Astrocyte of the hippocampus (primary cell): Measurements from ENCODE around the gene DCTN2.
"Not testable (repeated sequence)": the region's sequence is repeated elsewhere in the genome, so short reads cannot be mapped to it uniquely, and the experiment has no call there.

Source experiments
- DNase-seq: peaks from one replicate; pipeline ENCODE4 v3.0.0; 2011; ENCODE audit warnings: low read depth, low spot score

DCTN2 gene

DNA sequence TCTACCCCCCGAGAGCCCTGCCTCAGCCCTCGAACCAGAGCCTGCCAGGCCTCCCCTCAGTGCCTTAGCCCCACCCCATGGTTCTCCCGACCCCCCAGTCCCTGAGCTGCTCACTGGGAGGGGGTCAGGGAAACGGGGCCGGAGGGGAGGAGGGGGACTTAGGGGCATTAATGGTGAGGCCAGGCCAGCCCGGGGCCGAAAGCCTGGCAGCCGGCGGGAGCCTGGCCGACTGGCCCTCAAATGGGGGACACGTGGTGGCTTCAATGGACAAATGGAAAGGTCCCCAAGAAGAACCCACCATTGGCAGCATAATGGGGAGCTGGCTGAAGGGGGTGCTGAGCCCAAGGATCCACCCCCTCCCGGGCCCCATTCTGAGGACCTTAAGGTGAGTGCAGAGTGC is 18.8 kb downstream of the DCTN2 start:
- no peak for DNase-seq

DNA sequence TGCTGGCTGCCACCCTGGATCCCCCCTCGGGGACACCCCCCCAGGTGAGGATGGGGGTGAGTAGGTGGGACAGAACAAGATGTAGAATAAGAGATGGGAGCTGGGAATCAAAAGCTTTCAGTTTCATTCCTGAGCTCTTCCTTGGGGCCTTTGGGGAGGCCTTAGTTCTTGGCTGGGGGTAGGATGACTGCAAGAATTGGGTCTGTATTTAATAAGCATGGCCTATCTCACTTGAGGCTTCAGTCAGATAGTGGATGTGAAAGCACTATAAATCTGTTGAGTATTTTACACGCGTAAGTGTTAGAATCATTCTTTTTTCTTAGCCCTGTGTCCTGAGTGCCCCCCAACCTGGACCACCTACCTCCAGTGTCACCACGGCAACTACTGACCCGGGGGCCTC is 19.8 kb downstream of the DCTN2 start:
- no peak for DNase-seq

DNA sequence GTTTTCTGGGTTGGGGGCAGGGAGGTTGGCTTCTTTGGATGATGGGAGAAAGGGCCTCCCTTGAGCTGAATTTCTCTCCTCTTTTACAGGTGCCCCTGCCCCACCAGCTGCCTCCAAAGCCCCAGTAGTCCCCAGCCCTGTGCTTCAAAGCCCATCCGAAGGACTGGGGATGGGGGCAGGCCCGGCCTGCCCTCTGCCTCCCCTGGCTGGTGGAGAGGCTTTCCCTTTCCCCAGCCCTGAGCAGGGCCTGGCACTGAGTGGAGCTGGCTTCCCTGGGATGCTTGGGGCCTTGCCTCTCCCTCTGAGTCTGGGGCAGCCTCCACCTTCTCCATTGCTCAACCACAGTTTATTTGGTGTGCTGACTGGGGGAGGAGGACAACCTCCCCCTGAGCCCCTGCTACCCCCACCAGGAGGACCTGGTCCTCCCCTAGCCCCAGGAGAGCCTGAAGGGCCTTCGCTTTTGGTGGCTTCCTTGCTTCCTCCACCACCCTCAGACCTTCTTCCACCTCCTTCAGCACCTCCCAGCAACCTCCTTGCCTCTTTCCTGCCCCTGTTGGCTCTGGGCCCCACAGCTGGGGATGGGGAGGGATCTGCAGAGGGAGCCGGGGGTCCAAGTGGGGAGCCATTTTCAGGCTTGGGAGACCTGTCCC is 20.4 kb downstream of the DCTN2 start:
- DNase-seq: no peak

GRCh38 chr12:57525615-57526383 is 21.2 kb downstream of the DCTN2 start:
- no peak for DNase-seq

- DNase-seq: no peak
These were observed 22.0 kb downstream of the DCTN2 start for GRCh38 chr12:57524814-57525614.

DNA sequence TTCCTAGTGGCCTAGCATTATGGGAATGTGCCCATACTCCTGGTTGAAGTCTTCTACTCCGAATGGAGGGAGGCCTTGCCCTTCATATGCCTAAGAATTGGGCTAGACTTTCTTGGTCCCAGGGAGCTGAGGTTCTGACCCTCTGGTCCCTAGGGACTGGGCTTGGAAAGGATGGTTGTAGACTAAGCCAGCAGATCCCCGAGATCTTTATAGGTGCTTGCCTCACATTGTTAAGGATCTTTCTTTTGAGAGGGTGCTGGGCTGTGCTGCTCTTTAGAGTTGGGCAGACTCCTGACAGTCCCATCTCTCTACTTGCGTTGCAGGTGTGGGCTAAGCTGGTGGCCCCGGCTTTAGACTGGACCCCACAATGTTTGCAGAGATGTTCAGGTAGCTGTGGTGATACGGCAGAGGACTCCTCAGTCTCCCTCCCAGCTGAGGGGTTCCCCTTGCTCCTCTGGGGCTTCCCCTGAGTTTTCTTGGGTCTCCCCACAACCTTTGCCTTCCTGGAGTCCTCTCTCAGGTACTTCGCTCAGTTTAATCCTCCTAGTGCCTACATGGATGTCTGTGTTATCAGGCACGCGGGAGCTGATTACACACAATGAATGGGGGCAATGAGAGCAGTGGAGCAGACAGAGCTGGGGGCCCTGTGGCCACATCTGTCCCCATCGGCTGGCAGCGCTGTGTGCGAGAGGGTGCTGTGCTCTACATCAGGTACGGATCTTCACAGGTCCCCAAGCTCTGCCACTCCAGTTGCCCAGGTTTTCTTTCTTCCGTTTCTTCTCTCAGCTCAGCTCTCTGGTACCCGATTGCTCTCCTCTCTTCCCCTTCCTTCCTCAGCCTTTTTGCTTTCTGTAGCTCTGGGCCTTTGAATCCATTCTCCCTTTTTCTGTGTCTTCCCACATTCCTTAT is 23.0 kb downstream of the DCTN2 start:
- DNase-seq: no peak

DNA sequence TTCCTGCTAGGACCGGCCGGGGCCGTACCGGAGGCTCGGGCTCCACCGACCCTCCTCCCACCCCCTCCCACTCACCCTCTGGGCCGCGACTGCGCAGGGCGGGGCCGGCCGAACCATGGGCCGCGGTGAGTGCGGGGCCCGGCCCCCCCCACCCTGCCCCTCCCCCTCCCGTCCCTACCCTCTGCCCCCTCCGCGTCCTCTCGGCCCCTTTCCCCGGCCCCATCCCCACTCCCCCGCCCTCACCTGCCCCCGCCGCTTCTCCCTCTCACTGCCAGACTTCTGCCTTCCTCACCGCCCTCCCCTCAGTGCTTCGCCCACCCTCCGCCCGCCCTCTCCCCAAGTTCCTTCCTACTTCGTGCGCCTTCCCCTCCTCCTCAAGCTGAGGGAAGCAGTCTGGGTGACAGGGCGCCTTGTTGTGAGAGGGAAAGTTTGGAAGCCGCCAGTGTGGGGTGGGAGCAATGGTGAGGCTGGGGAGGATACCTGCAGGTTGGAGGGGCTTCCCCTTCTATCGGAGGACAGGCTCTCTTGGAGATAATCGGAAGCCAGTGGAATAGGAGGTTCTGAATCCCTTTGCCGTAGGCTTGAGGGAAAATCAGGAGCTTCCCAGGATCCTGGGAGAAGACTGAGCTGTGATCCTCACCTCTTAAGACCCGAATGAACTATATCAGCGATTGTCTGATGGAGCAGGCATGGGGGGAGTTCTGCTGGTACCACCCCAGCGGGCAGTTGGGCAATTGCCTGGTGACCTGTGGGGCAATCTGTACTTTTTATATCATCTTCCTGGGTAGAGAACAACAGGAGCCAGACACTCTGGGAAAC is 23.9 kb downstream of the DCTN2 start:
- DNase-seq: peak; percentile 76

DNA sequence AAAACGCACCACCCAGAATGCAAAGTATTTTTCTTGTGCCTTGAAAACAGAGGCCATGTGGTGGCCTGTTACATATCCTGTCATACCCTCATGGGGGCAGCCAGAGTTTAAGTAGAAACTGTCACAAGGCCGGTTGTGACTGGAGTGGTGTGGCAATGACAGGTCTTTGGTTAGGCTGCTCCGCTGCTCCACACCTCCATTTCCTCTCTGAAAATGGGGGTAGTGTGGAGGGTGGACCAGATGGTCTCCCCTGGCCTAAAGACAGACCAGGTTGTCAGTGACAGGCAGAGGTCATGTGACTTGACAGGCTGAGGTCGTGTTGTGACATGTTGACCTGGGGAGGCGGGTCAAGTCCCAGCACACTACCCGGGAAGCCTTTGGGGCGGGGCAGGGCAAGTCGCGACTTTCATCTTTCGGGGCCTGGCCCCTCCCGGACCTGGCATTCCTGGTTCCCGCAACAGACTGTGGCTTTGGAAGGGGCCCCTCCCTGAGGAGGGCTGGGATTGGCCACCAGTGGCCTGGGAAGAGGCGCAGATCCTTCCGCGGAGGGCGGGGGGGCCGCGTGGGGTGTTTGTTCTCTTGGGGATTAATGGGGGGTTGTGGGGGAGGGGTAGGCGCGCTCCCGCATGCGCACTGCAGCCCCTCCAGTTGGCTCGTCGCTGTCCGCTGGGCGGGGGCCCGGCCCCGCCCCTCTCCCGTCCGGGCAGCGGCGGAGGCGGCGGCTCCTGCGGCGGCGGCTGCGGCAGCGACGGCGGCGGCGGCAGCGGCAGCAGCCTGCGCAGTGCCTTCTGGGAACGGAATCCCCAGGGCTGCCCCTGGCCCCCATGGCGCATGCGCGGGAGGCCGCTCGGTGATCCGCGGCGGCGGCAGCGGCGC is 24.7 kb downstream of the DCTN2 start, which contains the start of gene MBD6:
Gene MBD6 (plus strand): TSS at position 814 of the 876 bp plus-strand sequence. CDS start 1,480 bp downstream, outside the sequence.
- DNase-seq: peak; percentile 97

- DNase-seq: peak; percentile 68
These were observed 25.4 kb downstream of the DCTN2 start for GRCh38 chr12:57521525-57522010.

GRCh38 chr12:57520053-57520818 is 26.8 kb downstream of the DCTN2 start, which contains the start of gene DDIT3:
Gene DDIT3, minus strand, starts transcription at chr12:57520514. Its CDS starts 3,108 bp downstream, at chr12:57517406.
- peak; percentile 100 for DNase-seq

GRCh38 chr12:57519796-57520052 is 27.3 kb downstream of the DCTN2 start:
- no peak for DNase-seq

- peak; percentile 35 for DNase-seq
These were observed 27.8 kb downstream of the DCTN2 start for GRCh38 chr12:57518920-57519795.

DNA sequence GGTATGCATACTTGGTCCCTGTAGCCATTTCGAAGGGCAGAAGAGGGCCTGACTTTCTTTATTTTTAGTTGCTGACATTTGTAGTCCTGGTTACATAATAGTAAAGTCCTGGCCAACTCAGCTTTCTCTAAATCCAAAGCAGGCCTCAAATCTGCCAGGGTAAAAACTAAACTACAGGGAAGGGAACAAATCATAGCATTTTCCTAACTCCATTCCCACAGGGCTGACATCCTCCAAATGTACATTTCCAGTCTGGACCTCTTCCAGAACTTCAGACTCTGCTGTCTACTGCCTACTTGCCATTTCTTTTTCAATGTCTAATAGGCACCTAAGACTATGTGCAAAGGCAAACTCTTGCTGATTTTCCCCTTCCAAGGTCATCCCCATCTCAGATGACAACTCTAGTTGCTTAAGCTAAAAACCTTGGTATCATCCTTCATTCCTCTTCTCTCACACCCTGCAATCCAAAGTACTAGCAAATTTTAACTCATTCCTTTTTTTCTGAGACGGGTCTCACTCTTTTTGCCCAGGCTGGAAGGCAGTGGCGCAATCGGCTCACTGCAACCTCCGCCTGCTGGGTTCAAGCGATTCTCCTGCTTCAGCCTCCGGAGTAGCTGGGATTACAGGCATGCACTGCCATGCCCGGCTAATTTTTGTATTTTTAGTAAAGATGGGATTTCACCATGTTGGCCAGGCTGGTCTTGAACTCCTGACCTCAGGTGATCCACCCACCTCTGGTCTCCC is 28.6 kb downstream of the DCTN2 start:
- no peak for DNase-seq

DNA sequence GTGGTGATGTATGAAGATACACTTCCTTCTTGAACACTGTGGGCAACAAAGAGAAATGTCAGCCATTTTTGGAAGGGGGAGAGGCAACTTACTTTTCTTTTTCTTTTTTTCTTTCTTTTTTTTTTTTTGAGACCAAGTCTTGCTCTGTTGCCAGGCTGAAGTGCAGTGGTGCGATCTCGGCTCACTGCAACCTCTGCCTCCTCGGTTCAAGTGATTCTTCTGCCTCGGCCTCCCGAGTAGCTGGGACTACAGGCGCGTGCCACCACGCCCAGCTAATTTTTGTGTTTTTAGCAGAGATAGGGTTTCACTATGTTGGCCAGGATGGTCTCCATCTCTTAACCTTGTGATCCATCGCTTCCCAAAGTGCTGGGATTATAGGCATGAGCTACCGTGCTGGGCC is 29.3 kb downstream of the DCTN2 start:
- DNase-seq: not testable (repeated sequence)

- no peak for DNase-seq
These were observed 29.8 kb downstream of the DCTN2 start for GRCh38 chr12:57517187-57517586.

GRCh38 chr12:57516617-57517153 is 30.3 kb downstream of the DCTN2 start:
- no peak for DNase-seq
